LoVo (cell line): ENCODE data around the gene CAMK2G.
"Not testable (repeated sequence)": the region's sequence is repeated elsewhere in the genome, so short reads cannot be mapped to it uniquely, and the experiment has no call there.

Source experiments
- DNase-seq: peaks from one replicate; pipeline ENCODE4 v3.0.0-alpha.2; 2016; ENCODE audit warnings: low spot score

Gene CAMK2G

GRCh38 chr10:73790886-73791625 is 83.3 kb downstream of the CAMK2G start:
- no peak for DNase-seq

- no peak for DNase-seq
Measured at GRCh38 chr10:73789659-73790055, 84.7 kb downstream of the CAMK2G start.

GRCh38 chr10:73788864-73789658 is 85.3 kb downstream of the CAMK2G start:
- DNase-seq: no peak

GRCh38 chr10:73787031-73787800 is 87.1 kb downstream of the CAMK2G start:
- not testable (repeated sequence) for DNase-seq

GRCh38 chr10:73786512-73786885 is 87.9 kb downstream of the CAMK2G start:
- DNase-seq: no peak

GRCh38 chr10:73785721-73786511 is 88.4 kb downstream of the CAMK2G start:
- no peak for DNase-seq

GRCh38 chr10:73785211-73785720 is 89.1 kb downstream of the CAMK2G start, which contains the start of gene ZSWIM8:
Gene ZSWIM8 (plus strand): TSS chr10:73785606. CDS start chr10:73785879, 273 bp downstream.
- DNase-seq: peak; percentile 89

GRCh38 chr10:73782749-73783085 is 91.6 kb downstream of the CAMK2G start:
- no peak for DNase-seq

GRCh38 chr10:73781879-73782748 is 92.2 kb downstream of the CAMK2G start, which contains the start of gene CHCHD1:
Gene CHCHD1 (plus strand): TSS chr10:73782048. CDS start chr10:73782076, 28 bp downstream.
- DNase-seq: peak; percentile 87

- DNase-seq: no peak
Measured at GRCh38 chr10:73781548-73781878, 92.8 kb downstream of the CAMK2G start.

- DNase-seq: no peak
Measured at GRCh38 chr10:73780966-73781365, 93.4 kb downstream of the CAMK2G start.

- no peak for DNase-seq
Measured at GRCh38 chr10:73780301-73780700, 94.1 kb downstream of the CAMK2G start.

- no peak for DNase-seq
Measured at GRCh38 chr10:73779539-73780197, 94.7 kb downstream of the CAMK2G start.

- DNase-seq: no peak
Measured at GRCh38 chr10:73779018-73779417, 95.3 kb downstream of the CAMK2G start.

GRCh38 chr10:73774637-73775036 is 99.7 kb downstream of the CAMK2G start:
- no peak for DNase-seq

GRCh38 chr10:73773152-73773879 is 101.0 kb downstream of the CAMK2G start:
- no peak for DNase-seq

GRCh38 chr10:73772281-73773151 is 101.8 kb downstream of the CAMK2G start:
- DNase-seq: peak; percentile 72

GRCh38 chr10:73771722-73772280 is 102.6 kb downstream of the CAMK2G start:
- DNase-seq: peak; percentile 75
